Transverse colon (tissue), 4 donors: ENCODE data around the gene PPARD.

Source experiments
- POLR2A ChIP-seq: fragments of 450-650 bp; IDR thresholded peaks from one replicate; pipeline ENCODE4 v1.6.1; 2016; ENCODE audit warnings: antibody characterized with exemption, mild to moderate bottlenecking, moderate library complexity
- POLR2AphosphoS5 ChIP-seq, 3 donors: sonication (generic); formaldehyde crosslinking; IDR thresholded peaks; one replicate each; pipeline ENCODE4 v1.6.1; 2016; ENCODE audit warnings: antibody characterized with exemption in 3 of 3
- TF ChIP-seq, protein P1 (sequence below), 5 experiments: fragments of 200-600 bp in 3 of 5; fragments of 450-650 bp in 2 of 5; sonication (generic) in 3 of 5; IDR thresholded peaks; 1 replicate in 2 of 5; 2 replicates in 3 of 5; pipeline ENCODE4 v1.5.1; 2016 to 2017; ENCODE audit warnings: antibody characterized with exemption in 5 of 5, inconsistent platforms in 3 of 5, mild to moderate bottlenecking in 2 of 5, moderate library complexity in 1 of 5

DNA sequence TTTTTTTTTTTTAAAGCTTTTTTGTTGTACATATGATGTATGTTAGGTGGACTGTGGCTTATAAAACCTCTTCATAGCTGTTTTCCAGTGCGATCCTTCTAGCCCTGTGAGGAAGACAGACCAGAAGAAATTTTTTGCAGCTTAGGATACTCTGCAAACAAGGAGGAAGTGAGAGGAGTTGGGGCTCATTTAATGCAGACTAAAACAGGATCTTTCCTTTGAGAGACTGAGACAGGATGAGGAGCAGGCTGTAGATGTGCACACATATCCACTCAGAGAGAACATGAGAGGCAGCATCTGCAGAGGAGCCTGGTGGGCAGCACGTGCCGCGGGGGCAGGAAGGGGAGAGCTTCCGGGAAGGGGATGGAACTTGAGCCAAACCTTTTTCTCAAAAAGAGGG lies 45.7 kb downstream of the PPARD start:
- TF ChIP-seq, protein P1, sequence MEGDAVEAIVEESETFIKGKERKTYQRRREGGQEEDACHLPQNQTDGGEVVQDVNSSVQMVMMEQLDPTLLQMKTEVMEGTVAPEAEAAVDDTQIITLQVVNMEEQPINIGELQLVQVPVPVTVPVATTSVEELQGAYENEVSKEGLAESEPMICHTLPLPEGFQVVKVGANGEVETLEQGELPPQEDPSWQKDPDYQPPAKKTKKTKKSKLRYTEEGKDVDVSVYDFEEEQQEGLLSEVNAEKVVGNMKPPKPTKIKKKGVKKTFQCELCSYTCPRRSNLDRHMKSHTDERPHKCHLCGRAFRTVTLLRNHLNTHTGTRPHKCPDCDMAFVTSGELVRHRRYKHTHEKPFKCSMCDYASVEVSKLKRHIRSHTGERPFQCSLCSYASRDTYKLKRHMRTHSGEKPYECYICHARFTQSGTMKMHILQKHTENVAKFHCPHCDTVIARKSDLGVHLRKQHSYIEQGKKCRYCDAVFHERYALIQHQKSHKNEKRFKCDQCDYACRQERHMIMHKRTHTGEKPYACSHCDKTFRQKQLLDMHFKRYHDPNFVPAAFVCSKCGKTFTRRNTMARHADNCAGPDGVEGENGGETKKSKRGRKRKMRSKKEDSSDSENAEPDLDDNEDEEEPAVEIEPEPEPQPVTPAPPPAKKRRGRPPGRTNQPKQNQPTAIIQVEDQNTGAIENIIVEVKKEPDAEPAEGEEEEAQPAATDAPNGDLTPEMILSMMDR (IDR thresholded peaks at IDR 0.05) = no peak
- TF ChIP-seq POLR2A (no peak), POLR2AphosphoS5 (IDR thresholded peaks at IDR 0.05) (no peak)
